ENCODE measurements around the gene BAIAP3. TPM values are rescaled to one million over a fixed set of nuclear protein-coding genes. Genes with fewer than 3 reads are reported as not detected.

The BAIAP3 gene
- total and polyA plus RNA-seq, 2 of the 8 experiments (the other 6 are each of a cell fraction or from before 2014, with no cell fraction given) = 2.9 to 6.8 TPM

GRCh38 chr16:1322407-1322806 is 11.0 kb upstream of the BAIAP3 start:
- ChIA-PET CTCF (ENCODE audit: partially characterized antibody) (interaction anchor here (0.7 kb wide), 1 partner anchor 15 kb away, joined by 3 read pairs; no protein-coding TSS in a partner anchor), POLR2A (ENCODE audit: partially characterized antibody) (interaction anchor here (6.5 kb wide), 1 partner anchor 8 kb away, joined by 106 read pairs; the partner anchor contains the start of gene UBE2I)
- H3K27ac ChIP-seq (ENCODE audit: low read depth, low read length) = no peak overlapping the region
- no peaks in the 10 kb centered on the region for H3K27me3 ChIP-seq (replicated peaks in 1 of 4; ENCODE audit: control insufficient read depth in 3 of 4, extremely low read depth in 1 of 4, insufficient read depth in 3 of 4, low read length in 3 of 4)
- no peak overlapping the region for H2BK20ac ChIP-seq (ENCODE audit: low read length)
- H2BK5ac ChIP-seq (ENCODE audit: low read depth, low read length) = no peak overlapping the region
- H3K4me1 ChIP-seq (replicated peaks in 1 of 4; ENCODE audit: control insufficient read depth in 3 of 4, insufficient read depth in 4 of 4, low read length in 3 of 4) = no peaks in the 10 kb centered on the region; a peak in 2 of 7 replicates
- no peaks in the 10 kb centered on the region for H3K9me3 ChIP-seq (ENCODE audit: insufficient read depth in 2 of 2, low read depth in 1 of 2, low read length in 1 of 2)
- H4K8ac ChIP-seq (ENCODE audit: extremely low read depth, insufficient read depth, low read length) = no peak overlapping the region
- H2BK12ac ChIP-seq (ENCODE audit: low read depth, low read length) = no peak overlapping the region
- H3K79me2 ChIP-seq (ENCODE audit: control insufficient read depth in 1 of 2, insufficient read depth in 2 of 2, low read length in 2 of 2) = peaks cover 0 to 10% of the 10 kb centered on the region in 2 experiments; a peak in 1 of 4 replicates
- H4K20me1 ChIP-seq (replicated peaks in 1 of 2; ENCODE audit: control insufficient read depth in 1 of 2, insufficient read depth in 2 of 2, low read length in 2 of 2) = peaks cover 16 to 27% of the 10 kb centered on the region in 2 experiments
- peaks cover 10% of the 10 kb centered on the region for H3K79me1 ChIP-seq (ENCODE audit: low read depth, low read length)
- H3K18ac ChIP-seq (ENCODE audit: extremely low read depth, low read length) = no peak overlapping the region
- 94% methylated on average over 8 of the region's 8 CpGs; no CpG with 5 or more reads in 1 of the 2 experiments for WGBS, 2 experiments (ENCODE audit: extremely low coverage in 1 of 2, insufficient coverage in 1 of 2, insufficient read length in 1 of 2, insufficient replicate concordance in 2 of 2, low coverage in 1 of 2, low lambda C conversion rate in 2 of 2, missing lambda C conversion rate in 1 of 2)
- TF ChIP-seq KDM5A (IDR thresholded peaks at IDR 0.05; ENCODE audit: low read length) = no peak
- TF ChIP-seq BRCA1 (IDR thresholded peaks at IDR 0.05; ENCODE audit: low read depth, low read length) = no peak
- TF ChIP-seq RAD21 (IDR thresholded peaks at IDR 0.05 in 1 of 2, conservative IDR thresholded peaks at IDR 0.05 in 1 of 2; ENCODE audit: low read depth in 2 of 2, low read length in 2 of 2) = no peak
- no peak for TF ChIP-seq TCF12 (IDR thresholded peaks at IDR 0.05; ENCODE audit: low read depth, low read length)
- DNase-seq (ENCODE audit: low read depth in 1 of 2, low spot score in 2 of 2) (no peak), FAIRE-seq (no peak)
- no peak overlapping the region for H4K91ac ChIP-seq (replicated peaks; ENCODE audit: insufficient read length, low read length)
- H3K56ac ChIP-seq (replicated peaks; ENCODE audit: insufficient read length, low read depth, low read length) = no peak overlapping the region
- H2AFZ ChIP-seq (ENCODE audit: low read length) = no peak overlapping the region
- H2BK120ac ChIP-seq (replicated peaks; ENCODE audit: low read depth, low read length) = no peak overlapping the region
- H4K5ac ChIP-seq (ENCODE audit: insufficient read length, low read depth, low read length) = no peak overlapping the region
- H3K23ac ChIP-seq (ENCODE audit: insufficient read length) = no peak overlapping the region
- H3K9ac ChIP-seq (replicated peaks in 1 of 4; ENCODE audit: extremely low read depth in 1 of 4, low read depth in 3 of 4, low read length in 3 of 4) = no peak overlapping the region
- H3K4me3 ChIP-seq (ENCODE audit: extremely low read depth in 1 of 4, insufficient read depth in 2 of 4, low read depth in 3 of 4, low read length in 4 of 4) = no peak overlapping the region
- no peak overlapping the region for H3K4ac ChIP-seq (replicated peaks; ENCODE audit: insufficient read length, low read depth, low read length)
- H3K23me2 ChIP-seq (ENCODE audit: low read depth, low read length) = no peaks in the 10 kb centered on the region
- H2AK5ac ChIP-seq (ENCODE audit: low read depth, low read length) = no peak overlapping the region
- no peak overlapping the region for H3K4me2 ChIP-seq (ENCODE audit: insufficient read depth in 1 of 2, low read depth in 2 of 2, low read length in 2 of 2)
- H2BK15ac ChIP-seq (ENCODE audit: low read length) = no peak overlapping the region
- H3K36me3 ChIP-seq (ENCODE audit: control insufficient read depth in 2 of 4, insufficient read depth in 4 of 4, low read length in 3 of 4) = peaks cover 42 to 62% (median 53%) of the 10 kb centered on the region in 4 experiments
- H3K14ac ChIP-seq (ENCODE audit: insufficient read length) = no peak overlapping the region
